ENCODE data around the gene ANKRD40. TPM values are rescaled to one million over a fixed set of nuclear protein-coding genes. Genes with fewer than 3 reads are reported as not detected.
A peak's percentile ranks its signal among the peaks of the same experiment; 100 is the strongest.
"Not testable (repeated sequence)": the region's sequence is repeated elsewhere in the genome, so short reads cannot be mapped to it uniquely, and the experiment has no call there.

ANKRD40 gene
- total and polyA plus RNA-seq, 12 donors = 14.9 to 46.4 (median 36.1) TPM

DNA sequence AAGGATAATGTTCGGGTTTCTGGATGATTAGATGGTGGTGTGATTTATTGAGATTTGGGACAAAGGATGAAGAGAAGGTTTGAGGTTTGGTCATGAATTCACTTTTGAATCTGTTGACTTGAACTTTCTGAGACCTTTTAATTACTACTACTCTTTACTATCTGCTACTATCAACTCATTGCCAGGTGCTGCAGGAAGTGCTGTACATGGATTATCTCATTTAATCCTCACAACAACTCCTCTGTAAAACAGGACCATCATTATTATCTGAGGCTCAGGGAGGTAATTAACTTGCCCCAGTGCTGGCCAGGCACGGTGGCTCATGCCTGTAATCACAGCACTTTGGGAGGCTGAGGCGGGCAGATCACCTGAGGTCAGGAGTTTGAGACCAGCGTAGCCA lies 2.9 kb upstream of the ANKRD40 start:
- WGBS, 4 donors = 91 to 96% (median 93%) methylated on average over 4 of the region's 4 CpGs
- no peak overlapping the region for H3K4me3 ChIP-seq
- no peak overlapping the region for H3K27ac ChIP-seq
- H3K36me3 ChIP-seq (replicated peaks in 1 of 2) = no peaks in the 10 kb centered on the region
- H3K27me3 ChIP-seq = no peaks in the 10 kb centered on the region
- no peaks in the 10 kb centered on the region for H3K9me3 ChIP-seq (replicated peaks in 1 of 3)
- H3K4me1 ChIP-seq (replicated peaks in 1 of 2) = peaks cover 24 to 36% of the 10 kb centered on the region in 2 donors
- DNase-seq = no peak
- intact Hi-C loops (cut with DNase I) = no loop called here
- TF ChIP-seq, protein P1, sequence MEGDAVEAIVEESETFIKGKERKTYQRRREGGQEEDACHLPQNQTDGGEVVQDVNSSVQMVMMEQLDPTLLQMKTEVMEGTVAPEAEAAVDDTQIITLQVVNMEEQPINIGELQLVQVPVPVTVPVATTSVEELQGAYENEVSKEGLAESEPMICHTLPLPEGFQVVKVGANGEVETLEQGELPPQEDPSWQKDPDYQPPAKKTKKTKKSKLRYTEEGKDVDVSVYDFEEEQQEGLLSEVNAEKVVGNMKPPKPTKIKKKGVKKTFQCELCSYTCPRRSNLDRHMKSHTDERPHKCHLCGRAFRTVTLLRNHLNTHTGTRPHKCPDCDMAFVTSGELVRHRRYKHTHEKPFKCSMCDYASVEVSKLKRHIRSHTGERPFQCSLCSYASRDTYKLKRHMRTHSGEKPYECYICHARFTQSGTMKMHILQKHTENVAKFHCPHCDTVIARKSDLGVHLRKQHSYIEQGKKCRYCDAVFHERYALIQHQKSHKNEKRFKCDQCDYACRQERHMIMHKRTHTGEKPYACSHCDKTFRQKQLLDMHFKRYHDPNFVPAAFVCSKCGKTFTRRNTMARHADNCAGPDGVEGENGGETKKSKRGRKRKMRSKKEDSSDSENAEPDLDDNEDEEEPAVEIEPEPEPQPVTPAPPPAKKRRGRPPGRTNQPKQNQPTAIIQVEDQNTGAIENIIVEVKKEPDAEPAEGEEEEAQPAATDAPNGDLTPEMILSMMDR (IDR thresholded peaks at IDR 0.05) = no peak
- TF ChIP-seq POLR2A (IDR thresholded peaks at IDR 0.05) = no peak

DNA sequence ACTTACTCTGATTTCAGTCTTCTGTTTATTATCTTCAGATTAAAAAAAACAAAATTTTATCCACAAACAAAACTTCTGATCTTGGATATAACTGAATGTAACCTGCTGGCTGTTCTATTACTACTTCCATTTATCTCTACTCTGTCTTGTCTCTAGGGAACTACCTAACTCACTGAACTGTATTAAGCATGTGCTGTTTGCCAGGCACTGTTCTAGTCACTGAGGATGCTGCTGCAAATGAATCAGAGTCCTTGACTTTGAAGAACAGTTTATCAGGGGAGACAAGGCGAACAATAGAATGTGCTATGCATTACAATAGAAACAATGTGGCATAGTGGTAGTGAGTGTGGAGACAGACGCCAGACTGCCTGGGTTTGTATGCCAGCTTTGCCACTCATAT lies 2.3 kb upstream of the ANKRD40 start:
- 56 to 71% (median 64%) methylated on average over 2 of the region's 2 CpGs for WGBS, 4 donors

DNA sequence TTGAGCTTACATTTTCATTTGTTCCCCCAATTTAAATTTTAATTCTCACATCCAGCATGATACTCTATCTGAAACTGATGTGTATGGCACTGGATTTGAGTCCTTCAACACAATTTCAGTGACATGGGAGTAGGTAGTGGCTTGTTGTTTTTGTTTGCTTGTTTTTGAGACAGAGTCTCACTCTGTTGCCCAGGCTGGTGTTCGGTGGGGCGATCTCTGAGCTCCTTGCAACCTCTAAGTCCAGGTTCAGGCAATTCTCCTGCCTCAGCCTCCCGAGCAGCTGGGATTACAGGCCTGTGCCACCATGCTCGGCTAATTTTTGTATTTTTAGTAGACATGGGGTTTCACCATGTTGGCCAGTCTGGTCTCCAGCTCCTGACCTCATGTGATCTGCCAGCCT lies 1.3 kb upstream of the ANKRD40 start:
- WGBS, 4 donors = 84 to 92% (median 87%) methylated on average over 4 of the region's 4 CpGs
- H3K4me3 ChIP-seq = peak overlapping the region in 1 of 4 donors; percentile 64
- intact Hi-C loops (cut with DNase I) = not testable (repeated sequence)

More for the DNA sequence above, 2.3 kb upstream of the ANKRD40 start:
- Histone ChIP-seq H3K4me1 (replicated peaks in 1 of 2) (peaks cover 24 to 41% of the 10 kb centered on the region in 2 donors), H3K9me3 (replicated peaks in 1 of 3) (no peaks in the 10 kb centered on the region), H3K27me3 (no peaks in the 10 kb centered on the region), H3K36me3 (replicated peaks in 1 of 2) (no peaks in the 10 kb centered on the region), H3K27ac (no peak overlapping the region), H3K4me3 (no peak overlapping the region)
- TF ChIP-seq POLR2A (IDR thresholded peaks at IDR 0.05) = no peak
- TF ChIP-seq, protein P1 (IDR thresholded peaks at IDR 0.05) = no peak
- no peak for DNase-seq
- intact Hi-C loops (cut with DNase I) = no loop called here

DNA sequence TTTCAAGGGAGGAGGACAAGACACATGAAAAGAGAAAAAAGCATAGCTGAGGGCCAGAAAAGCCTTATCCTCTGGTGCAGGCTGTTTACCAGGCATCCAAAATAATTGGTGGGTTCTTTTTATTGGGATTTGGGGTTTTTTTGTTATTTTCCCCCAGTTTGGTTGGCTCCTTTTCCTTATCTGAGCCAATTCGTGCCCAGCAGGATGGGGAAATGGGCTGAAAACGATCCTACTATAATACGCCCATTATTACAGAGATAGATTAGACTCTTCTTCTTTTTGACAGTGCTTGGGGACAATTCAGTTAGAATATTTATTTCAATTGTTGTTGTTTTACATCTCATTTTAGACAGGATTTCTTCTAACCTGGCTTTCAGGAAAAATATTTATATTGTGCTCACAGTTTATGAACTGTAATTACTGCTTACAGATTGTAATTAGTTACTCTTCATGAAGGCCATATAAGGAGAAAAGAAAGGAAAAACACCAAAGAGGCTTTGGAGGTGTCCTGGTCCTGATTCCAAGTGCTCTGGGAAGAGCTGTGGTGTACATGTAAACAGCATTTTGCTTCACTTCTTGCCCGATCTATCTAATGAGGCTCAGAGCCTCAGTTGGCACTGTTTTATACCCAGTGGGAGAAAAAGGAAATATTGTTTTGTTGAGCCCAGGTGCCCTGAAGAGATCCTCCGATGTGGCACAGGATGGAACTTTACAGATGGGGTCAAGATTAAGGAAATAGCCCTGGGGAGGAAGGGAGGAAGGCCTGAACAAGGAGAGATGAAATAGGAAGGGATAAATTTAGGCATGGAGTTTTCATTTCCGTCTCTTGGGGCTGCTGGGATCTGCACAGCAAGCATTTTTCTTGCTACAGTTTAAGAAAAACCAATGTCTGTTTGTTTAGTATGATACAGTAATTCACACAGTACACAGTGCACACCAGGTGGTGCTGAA lies 611 bp upstream of the ANKRD40 start:
- peak in 1 of 2 donors; percentile 76 for TF ChIP-seq POLR2A (IDR thresholded peaks at IDR 0.05)
- TF ChIP-seq, protein P1 (IDR thresholded peaks at IDR 0.05) = no peak
- no peaks in the 10 kb centered on the region for H3K27me3 ChIP-seq
- H3K4me1 ChIP-seq (replicated peaks in 1 of 2) = peaks cover 24 to 49% of the 10 kb centered on the region in 2 donors
- peak overlapping the region; percentile 51 to 97 (median 96) for H3K27ac ChIP-seq
- intact Hi-C loops (cut with DNase I) = no loop called here
- no peak for DNase-seq
- WGBS, 4 donors = 10 to 13% (median 12%) methylated on average over 6 of the region's 6 CpGs
- H3K9me3 ChIP-seq (replicated peaks in 1 of 3) = no peaks in the 10 kb centered on the region
- no peaks in the 10 kb centered on the region for H3K36me3 ChIP-seq (replicated peaks in 1 of 2)
- peak overlapping the region in 1 of 4 donors; percentile 64 for H3K4me3 ChIP-seq

More for the DNA sequence above, 1.3 kb upstream of the ANKRD40 start:
- Histone ChIP-seq H3K4me1 (replicated peaks in 1 of 2) (peaks cover 24 to 42% of the 10 kb centered on the region in 2 donors), H3K27ac (peak overlapping the region; percentile 51 to 97 (median 96))
- not testable (repeated sequence) for H3K9me3 ChIP-seq (replicated peaks in 1 of 3); H3K27me3 ChIP-seq; H3K36me3 ChIP-seq (replicated peaks in 1 of 2); DNase-seq
